Prostate gland (tissue), 2 donors: Measurements from ENCODE around the gene VPS45.

ENCODE experiments used
- POLR2A ChIP-seq: fragments of 450-650 bp; IDR thresholded peaks from one replicate; pipeline ENCODE4 v1.6.1; 2016; ENCODE audit warnings: antibody characterized with exemption, mild to moderate bottlenecking
- POLR2AphosphoS5 ChIP-seq: sonication (generic); formaldehyde crosslinking; IDR thresholded peaks from one replicate; pipeline ENCODE4 v1.6.1; 2017; ENCODE audit warnings: antibody characterized with exemption
- TF ChIP-seq, protein P1 (sequence below), 4 experiments: fragments of 200-600 bp in 2 of 4; fragments of 450-650 bp in 2 of 4; sonication (generic) in 2 of 4; IDR thresholded peaks; 1 replicate in 3 of 4; 2 replicates in 1 of 4; pipeline ENCODE4 v1.5.1; 2016 to 2019; ENCODE audit warnings: antibody characterized with exemption in 4 of 4, mild to moderate bottlenecking in 2 of 4, moderate library complexity in 2 of 4

DNA sequence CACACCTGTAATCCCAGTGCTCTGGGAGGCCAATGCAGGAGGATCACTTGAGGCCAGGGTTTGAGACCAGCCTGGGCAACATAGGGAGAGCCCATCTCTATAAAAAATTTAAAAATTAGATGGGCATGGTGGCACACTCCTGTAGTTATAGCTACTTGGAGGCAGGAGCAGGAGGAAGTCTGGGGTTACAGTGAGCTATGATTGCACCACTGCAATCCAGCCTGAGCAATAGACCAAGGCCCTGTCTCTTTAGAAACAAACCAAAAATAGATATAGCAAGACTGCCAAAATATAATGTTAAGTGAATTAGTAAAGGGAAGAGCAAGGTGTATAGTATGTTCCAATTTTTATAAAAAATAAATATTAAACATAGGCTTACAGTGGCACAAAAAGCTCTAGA, 111.0 kb downstream of the VPS45 start:
- TF ChIP-seq POLR2A (no peak), POLR2AphosphoS5 (no peak)
- TF ChIP-seq, protein P1, sequence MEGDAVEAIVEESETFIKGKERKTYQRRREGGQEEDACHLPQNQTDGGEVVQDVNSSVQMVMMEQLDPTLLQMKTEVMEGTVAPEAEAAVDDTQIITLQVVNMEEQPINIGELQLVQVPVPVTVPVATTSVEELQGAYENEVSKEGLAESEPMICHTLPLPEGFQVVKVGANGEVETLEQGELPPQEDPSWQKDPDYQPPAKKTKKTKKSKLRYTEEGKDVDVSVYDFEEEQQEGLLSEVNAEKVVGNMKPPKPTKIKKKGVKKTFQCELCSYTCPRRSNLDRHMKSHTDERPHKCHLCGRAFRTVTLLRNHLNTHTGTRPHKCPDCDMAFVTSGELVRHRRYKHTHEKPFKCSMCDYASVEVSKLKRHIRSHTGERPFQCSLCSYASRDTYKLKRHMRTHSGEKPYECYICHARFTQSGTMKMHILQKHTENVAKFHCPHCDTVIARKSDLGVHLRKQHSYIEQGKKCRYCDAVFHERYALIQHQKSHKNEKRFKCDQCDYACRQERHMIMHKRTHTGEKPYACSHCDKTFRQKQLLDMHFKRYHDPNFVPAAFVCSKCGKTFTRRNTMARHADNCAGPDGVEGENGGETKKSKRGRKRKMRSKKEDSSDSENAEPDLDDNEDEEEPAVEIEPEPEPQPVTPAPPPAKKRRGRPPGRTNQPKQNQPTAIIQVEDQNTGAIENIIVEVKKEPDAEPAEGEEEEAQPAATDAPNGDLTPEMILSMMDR (IDR thresholded peaks at IDR 0.05): no peak
